ENCODE data around the gene ZNF516. TPM values are rescaled to one million over a fixed set of nuclear protein-coding genes. Genes with fewer than 3 reads are reported as not detected.
"Not testable (repeated sequence)": the region's sequence is repeated elsewhere in the genome, so short reads cannot be mapped to it uniquely, and the experiment has no call there.

ZNF516 gene
- total RNA-seq, 1 donor from 2014 or later, result 14.8 TPM

GRCh38 chr18:76479351-76480238 lies 15.4 kb downstream of the ZNF516 start:
- no peak overlapping the region for H3K4me3 ChIP-seq (ENCODE audit: low read depth, low read length)
- no peak for DNase-seq (ENCODE audit: low read depth)
- TF ChIP-seq CTCF (conservative IDR thresholded peaks at IDR 0.05; ENCODE audit: low read depth, low read length), result no peak

DNA sequence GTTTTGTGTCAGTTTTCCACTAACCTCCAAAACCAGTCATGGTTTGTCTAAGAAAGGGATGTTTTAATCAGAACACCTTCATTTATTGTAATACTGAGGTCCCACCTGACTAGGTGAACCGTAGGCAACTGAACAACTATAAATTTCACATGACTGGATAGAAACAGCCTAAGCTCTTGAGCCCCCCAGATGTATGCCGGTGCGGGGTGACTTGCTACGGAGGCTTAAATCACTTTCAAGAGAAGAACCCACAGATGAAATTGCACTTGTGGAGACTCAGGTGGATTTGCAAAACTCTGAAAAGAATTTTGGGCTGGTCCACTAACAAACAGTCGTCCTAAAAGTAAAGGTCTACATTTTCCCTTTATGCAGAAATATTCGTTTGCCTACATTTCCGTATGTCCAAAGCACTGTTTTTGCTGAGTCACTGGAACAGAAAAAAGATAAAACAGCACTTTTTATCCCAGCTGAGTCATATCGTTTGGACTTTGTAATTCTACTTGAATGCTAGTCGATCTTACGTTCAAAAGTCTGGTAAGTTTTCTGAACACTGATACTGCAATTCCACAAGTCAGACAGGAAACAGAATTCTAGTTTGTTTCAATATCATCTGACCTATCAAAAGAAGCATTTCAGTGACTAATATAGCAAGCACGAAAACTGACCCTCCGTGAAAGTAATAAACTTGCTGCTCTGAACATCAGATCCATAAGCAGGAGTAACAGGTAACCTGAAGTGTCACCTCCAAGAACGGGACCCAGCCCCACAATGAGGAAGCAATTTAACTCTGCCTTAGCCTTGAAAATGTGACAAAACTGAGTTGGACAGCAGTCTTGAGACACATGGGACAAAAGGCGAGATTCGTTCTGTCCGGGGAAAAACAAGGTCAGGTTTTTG lies 18.1 kb downstream of the ZNF516 start:
- DNase-seq (ENCODE audit: low read depth), result peak; percentile 89
- no peak for TF ChIP-seq CTCF (conservative IDR thresholded peaks at IDR 0.05; ENCODE audit: low read depth, low read length)
- peak overlapping the region; percentile 54 for H3K4me3 ChIP-seq (ENCODE audit: low read depth, low read length)

DNA sequence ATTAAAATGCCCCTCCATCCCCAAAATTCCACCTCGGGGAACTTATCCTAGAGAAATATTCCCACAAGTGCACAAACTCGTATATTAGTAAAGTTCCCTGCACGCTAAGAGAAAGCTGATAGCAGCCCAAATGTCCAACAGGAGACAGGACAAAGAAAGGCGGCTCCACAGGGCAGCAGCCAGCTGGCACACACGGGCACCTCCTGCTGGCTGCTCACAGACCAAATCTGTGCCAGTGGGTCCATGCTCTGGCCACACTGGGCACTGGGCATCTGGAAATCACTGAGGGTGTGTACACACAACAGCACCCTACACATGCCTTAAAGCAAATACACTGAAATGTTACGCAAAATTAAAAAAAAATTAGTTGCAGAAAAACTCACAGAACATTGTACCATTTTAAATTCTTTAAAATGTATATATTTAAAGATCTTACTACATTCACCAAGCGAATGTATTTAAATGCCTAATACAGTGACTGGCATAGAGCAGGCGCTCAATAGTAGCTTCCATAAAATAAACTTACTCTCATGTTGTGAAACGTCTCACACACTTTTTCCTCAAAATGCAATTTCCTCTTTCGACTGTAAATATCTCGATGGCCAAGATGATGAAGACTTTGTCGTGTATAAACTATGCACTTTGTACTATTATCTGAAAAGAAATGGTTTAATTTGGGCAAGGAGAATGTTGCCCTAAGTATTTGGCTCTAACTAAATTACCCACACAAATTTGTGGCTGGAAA lies 19.4 kb downstream of the ZNF516 start:
- H3K4me3 ChIP-seq (ENCODE audit: low read depth, low read length), result no peak overlapping the region
- DNase-seq (ENCODE audit: low read depth), result no peak
- peak; percentile 45 for TF ChIP-seq CTCF (conservative IDR thresholded peaks at IDR 0.05; ENCODE audit: low read depth, low read length)

DNA sequence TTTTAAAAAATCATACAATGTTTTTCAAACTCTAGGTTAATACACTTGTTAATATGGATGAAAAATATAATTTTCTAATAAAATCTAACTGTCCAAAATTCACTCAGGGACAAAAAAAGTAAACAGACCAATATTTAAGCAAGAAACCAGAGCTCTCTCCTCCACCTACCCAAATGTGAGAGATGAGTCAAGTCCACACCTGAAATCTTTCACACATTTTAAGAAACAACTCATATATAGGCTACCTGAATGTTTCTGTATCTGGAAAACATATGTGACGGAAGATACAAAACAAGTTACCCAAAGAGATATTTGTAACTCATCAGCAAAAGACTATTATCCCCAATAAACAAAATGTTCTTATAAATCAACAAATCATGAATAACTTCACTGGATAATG lies 20.2 kb downstream of the ZNF516 start:
- no peak for TF ChIP-seq CTCF (conservative IDR thresholded peaks at IDR 0.05; ENCODE audit: low read depth, low read length)
- H3K4me3 ChIP-seq (ENCODE audit: low read depth, low read length), result no peak overlapping the region
- DNase-seq (ENCODE audit: low read depth), result no peak

DNA sequence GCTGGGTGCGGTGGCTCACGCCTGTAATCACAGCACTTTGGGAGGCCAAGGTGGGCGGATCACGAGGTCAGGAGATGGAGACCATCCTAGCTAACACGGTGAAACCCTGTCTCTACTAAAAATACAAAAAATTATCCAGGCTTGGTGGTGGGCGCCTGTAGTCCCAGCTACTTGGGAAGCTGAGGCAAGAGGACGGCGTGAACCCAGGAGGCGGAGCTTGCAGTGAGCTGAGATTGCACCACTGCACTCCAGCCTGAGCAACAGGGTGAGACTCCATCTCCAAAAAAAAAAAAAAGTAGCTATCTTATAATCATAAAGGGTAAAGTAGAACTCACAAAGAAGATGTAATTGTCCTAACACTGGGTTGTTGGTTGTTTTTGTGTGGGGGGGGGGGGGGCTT lies 21.5 kb downstream of the ZNF516 start:
- H3K4me3 ChIP-seq (ENCODE audit: low read depth, low read length); DNase-seq (ENCODE audit: low read depth): not testable (repeated sequence)

GRCh38 chr18:76472829-76473228 lies 22.2 kb downstream of the ZNF516 start:
- no peak for DNase-seq (ENCODE audit: low read depth)
- no peak overlapping the region for H3K4me3 ChIP-seq (ENCODE audit: low read depth, low read length)
- no peak for TF ChIP-seq CTCF (conservative IDR thresholded peaks at IDR 0.05; ENCODE audit: low read depth, low read length)

- no peak for TF ChIP-seq CTCF (conservative IDR thresholded peaks at IDR 0.05; ENCODE audit: low read depth, low read length)
- DNase-seq (ENCODE audit: low read depth), result no peak
- H3K4me3 ChIP-seq (ENCODE audit: low read depth, low read length), result no peak overlapping the region
Observed at GRCh38 chr18:76471593-76471992, 23.4 kb downstream of the ZNF516 start.
